SK-N-MC (cell line): ENCODE data around the gene PTPN1.

Experiments used
- EZH2 ChIP-seq: fragments of 200-600 bp; sonication (generic); IDR thresholded peaks from one replicate; pipeline ENCODE4 v1.6.1; 2017; ENCODE audit warnings: antibody characterized with exemption
- POLR2AphosphoS5 ChIP-seq: IDR thresholded peaks from 2 replicates; pipeline ENCODE4 v1.6.1; 2012; ENCODE audit warnings: mild to moderate bottlenecking, low read depth, low read length, borderline replicate concordance

GRCh38 chr20:50498071-50498776 lies 12.0 kb upstream of the PTPN1 start:
- TF ChIP-seq POLR2AphosphoS5: no peak
- no peak for TF ChIP-seq EZH2
